Activated T-helper 17 cell treated with anti-CD3 and anti-CD28 coated beads, Interleukin-2, amount 50 U/mL, for 72 hours (primary cell): ENCODE results near the gene NCAPH2. TPM values are rescaled to one million over a fixed set of nuclear protein-coding genes. Genes with fewer than 3 reads are reported as not detected.
"Not testable (repeated sequence)": the region's sequence is repeated elsewhere in the genome, so short reads cannot be mapped to it uniquely, and the experiment has no call there.

Experiments used
- ATAC-seq: fragments of 150-1000 bp; cut with Tn5 transposase; replicated peaks from 2 replicates; pipeline ENCODE4 v1.10.0; 2021; ENCODE audit warnings: mild to moderate bottlenecking, moderate library complexity
- H3K27ac Mint-ChIP-seq: one replicate; pipeline ENCODE4 v1.8.0; 2022; ENCODE audit warnings: mixed read lengths
- H3K27me3 Mint-ChIP-seq: one replicate; pipeline ENCODE4 v1.8.0; 2022; ENCODE audit warnings: mixed read lengths
- H3K36me3 Mint-ChIP-seq: one replicate; pipeline ENCODE4 v1.8.0; 2022; ENCODE audit warnings: low read depth, mild to moderate bottlenecking, mixed read lengths
- H3K4me1 Mint-ChIP-seq: one replicate; pipeline ENCODE4 v1.8.0; 2022; ENCODE audit warnings: mixed read lengths
- H3K4me3 Mint-ChIP-seq: one replicate; pipeline ENCODE4 v1.8.0; 2022; ENCODE audit warnings: mild to moderate bottlenecking, mixed read lengths
- H3K9me3 Mint-ChIP-seq: one replicate; pipeline ENCODE4 v1.8.0; 2022; ENCODE audit warnings: mixed read lengths
- total RNA-seq, 2 donors: library from RNA; stranded (reverse); gene quantifications; one replicate each; pipeline ENCODE4 v1.2.3, GENCODE V29; 2022

NCAPH2 gene
- total RNA-seq, 2 donors from 2014 or later: 112 to 138 TPM

GRCh38 chr22:50532824-50533796, 25.1 kb downstream of the NCAPH2 start:
- H3K36me3 Mint-ChIP-seq: peaks cover 33% of the 10 kb centered on the region
- peaks cover 15% of the 10 kb centered on the region for H3K4me1 Mint-ChIP-seq
- no peak for ATAC-seq
- H3K9me3 Mint-ChIP-seq: no peaks in the 10 kb centered on the region
- peak overlapping the region; percentile 90 for H3K4me3 Mint-ChIP-seq
- H3K27me3 Mint-ChIP-seq: no peaks in the 10 kb centered on the region
- H3K27ac Mint-ChIP-seq: peak overlapping the region; percentile 98

GRCh38 chr22:50533856-50534711, 26.1 kb downstream of the NCAPH2 start:
- Mint-ChIP-seq H3K4me3 (peak overlapping the region; percentile 90), H3K4me1 (peaks cover 20% of the 10 kb centered on the region)
- not testable (repeated sequence) for ATAC-seq

GRCh38 chr22:50535113-50535512, 27.1 kb downstream of the NCAPH2 start:
- Mint-ChIP-seq H3K4me3 (no peak overlapping the region), H3K9me3 (no peaks in the 10 kb centered on the region), H3K27me3 (no peaks in the 10 kb centered on the region), H3K4me1 (peaks cover 23% of the 10 kb centered on the region), H3K36me3 (peaks cover 28% of the 10 kb centered on the region), H3K27ac (no peak overlapping the region)
- no peak for ATAC-seq

More at GRCh38 chr22:50533856-50534711, 26.1 kb downstream of the NCAPH2 start:
- Mint-ChIP-seq H3K36me3 (peaks cover 23% of the 10 kb centered on the region), H3K27ac (peak overlapping the region; percentile 98)
- not testable (repeated sequence) for H3K9me3 Mint-ChIP-seq, H3K27me3 Mint-ChIP-seq

GRCh38 chr22:50536226-50536625, 28.2 kb downstream of the NCAPH2 start:
- ATAC-seq: no peak
- no peaks in the 10 kb centered on the region for H3K9me3 Mint-ChIP-seq
- H3K36me3 Mint-ChIP-seq: peaks cover 23% of the 10 kb centered on the region
- peak overlapping the region; percentile 52 for H3K27ac Mint-ChIP-seq
- H3K4me1 Mint-ChIP-seq: peaks cover 33% of the 10 kb centered on the region
- H3K27me3 Mint-ChIP-seq: no peaks in the 10 kb centered on the region
- H3K4me3 Mint-ChIP-seq: no peak overlapping the region

- peaks cover 39% of the 10 kb centered on the region for H3K4me1 Mint-ChIP-seq
- ATAC-seq: no peak
- no peaks in the 10 kb centered on the region for H3K27me3 Mint-ChIP-seq
- H3K36me3 Mint-ChIP-seq: peaks cover 25% of the 10 kb centered on the region
- H3K27ac Mint-ChIP-seq: peak overlapping the region; percentile 89
- no peaks in the 10 kb centered on the region for H3K9me3 Mint-ChIP-seq
- H3K4me3 Mint-ChIP-seq: peak overlapping the region; percentile 64
Observed at GRCh38 chr22:50537765-50538164, 29.7 kb downstream of the NCAPH2 start.

- H3K27me3 Mint-ChIP-seq: no peaks in the 10 kb centered on the region
Observed at GRCh38 chr22:50540381-50540780, 32.4 kb downstream of the NCAPH2 start.

GRCh38 chr22:50541667-50542026, 33.6 kb downstream of the NCAPH2 start:
- peak overlapping the region; percentile 64 for H3K4me3 Mint-ChIP-seq
- H3K36me3 Mint-ChIP-seq: peaks cover 18% of the 10 kb centered on the region
- H3K9me3 Mint-ChIP-seq, H3K27me3 Mint-ChIP-seq: not testable (repeated sequence)
- peaks cover 42% of the 10 kb centered on the region for H3K4me1 Mint-ChIP-seq
- peak overlapping the region; percentile 89 for H3K27ac Mint-ChIP-seq
- peak; percentile 51 for ATAC-seq

More at GRCh38 chr22:50540381-50540780, 32.4 kb downstream of the NCAPH2 start:
- Mint-ChIP-seq H3K36me3 (peaks cover 18% of the 10 kb centered on the region), H3K4me1 (peaks cover 38% of the 10 kb centered on the region), H3K9me3 (no peaks in the 10 kb centered on the region), H3K4me3 (peak overlapping the region; percentile 64), H3K27ac (peak overlapping the region; percentile 89)
- ATAC-seq: no peak

- H3K27me3 Mint-ChIP-seq: no peaks in the 10 kb centered on the region
- H3K36me3 Mint-ChIP-seq: peaks cover 18% of the 10 kb centered on the region
- H3K4me3 Mint-ChIP-seq: peak overlapping the region; percentile 64
- no peaks in the 10 kb centered on the region for H3K9me3 Mint-ChIP-seq
- peak; percentile 44 for ATAC-seq
- H3K4me1 Mint-ChIP-seq: peaks cover 42% of the 10 kb centered on the region
- peak overlapping the region; percentile 89 for H3K27ac Mint-ChIP-seq
Observed at GRCh38 chr22:50542416-50542927, 34.4 kb downstream of the NCAPH2 start.

GRCh38 chr22:50544078-50544745, 36.2 kb downstream of the NCAPH2 start:
- Mint-ChIP-seq H3K36me3 (peaks cover 16% of the 10 kb centered on the region), H3K27ac (peak overlapping the region; percentile 74), H3K9me3 (no peaks in the 10 kb centered on the region), H3K4me3 (peak overlapping the region; percentile 68), H3K27me3 (no peaks in the 10 kb centered on the region), H3K4me1 (peaks cover 32% of the 10 kb centered on the region)
- ATAC-seq: peak; percentile 28

- peaks cover 30% of the 10 kb centered on the region for H3K4me1 Mint-ChIP-seq
- H3K27ac Mint-ChIP-seq: peak overlapping the region; percentile 74
- H3K27me3 Mint-ChIP-seq: no peaks in the 10 kb centered on the region
- H3K4me3 Mint-ChIP-seq: peak overlapping the region; percentile 68
- peaks cover 10% of the 10 kb centered on the region for H3K36me3 Mint-ChIP-seq
- ATAC-seq: no peak
- no peaks in the 10 kb centered on the region for H3K9me3 Mint-ChIP-seq
Observed at GRCh38 chr22:50544746-50545253, 36.8 kb downstream of the NCAPH2 start.

GRCh38 chr22:50545522-50546325, 37.7 kb downstream of the NCAPH2 start, which contains the start of gene KLHDC7B:
Gene KLHDC7B, plus strand, starts transcription at chr22:50545899. Its CDS starts 345 bp downstream, at chr22:50546244.
- H3K27ac Mint-ChIP-seq: peak within 1 kb of the TSS; percentile 74
- peak within 1 kb of the TSS; percentile 68 for H3K4me3 Mint-ChIP-seq
- ATAC-seq: no peak
- H3K4me1 Mint-ChIP-seq: peaks cover 25% of the 10 kb centered on the region
- no peaks in the 10 kb centered on the region for H3K9me3 Mint-ChIP-seq
- peaks cover 9% of the 10 kb centered on the region for H3K36me3 Mint-ChIP-seq
- H3K27me3 Mint-ChIP-seq: no peaks in the 10 kb centered on the region

GRCh38 chr22:50546326-50547262, 38.6 kb downstream of the NCAPH2 start:
- peak overlapping the region; percentile 68 for H3K4me3 Mint-ChIP-seq
- ATAC-seq: no peak
- H3K27ac Mint-ChIP-seq: peak overlapping the region; percentile 74
- H3K9me3 Mint-ChIP-seq: no peaks in the 10 kb centered on the region
- H3K36me3 Mint-ChIP-seq: peaks cover 9% of the 10 kb centered on the region
- no peaks in the 10 kb centered on the region for H3K27me3 Mint-ChIP-seq
- peaks cover 16% of the 10 kb centered on the region for H3K4me1 Mint-ChIP-seq
